GM04503 (cell line): ENCODE data around the gene CISD1.

Experiments
- DNase-seq: peaks from one replicate; pipeline ENCODE4 v3.0.0-alpha.2; 2012; ENCODE audit warnings: low read depth

The CISD1 gene

GRCh38 chr10:58311026-58311425, 42.1 kb downstream of the CISD1 start:
- DNase-seq = no peak

GRCh38 chr10:58316874-58317273, 47.9 kb downstream of the CISD1 start:
- no peak for DNase-seq

- DNase-seq = no peak
These were observed 49.4 kb downstream of the CISD1 start for GRCh38 chr10:58318346-58318745.

GRCh38 chr10:58319599-58319998, 50.6 kb downstream of the CISD1 start:
- DNase-seq = no peak

GRCh38 chr10:58320351-58321049, 51.5 kb downstream of the CISD1 start:
- DNase-seq = no peak

- no peak for DNase-seq
These were observed 53.3 kb downstream of the CISD1 start for GRCh38 chr10:58322072-58322834.

- no peak for DNase-seq
These were observed 53.9 kb downstream of the CISD1 start for GRCh38 chr10:58322835-58323209.

- peak; percentile 47 for DNase-seq
These were observed 58.0 kb downstream of the CISD1 start for GRCh38 chr10:58326967-58327381.

GRCh38 chr10:58328233-58328632, 59.3 kb downstream of the CISD1 start:
- no peak for DNase-seq

- DNase-seq = no peak
These were observed 61.5 kb downstream of the CISD1 start for GRCh38 chr10:58330431-58330830.

GRCh38 chr10:58331646-58332045, 62.7 kb downstream of the CISD1 start:
- no peak for DNase-seq

- no peak for DNase-seq
These were observed 65.9 kb downstream of the CISD1 start, which contains the start of gene UBE2D1 for GRCh38 chr10:58334817-58335305. UBE2D1 (plus strand) TSS chr10:58335006; CDS start chr10:58335202, 196 bp downstream.

- DNase-seq = no peak
These were observed 66.5 kb downstream of the CISD1 start for GRCh38 chr10:58335306-58336005.

- DNase-seq = no peak
These were observed 67.3 kb downstream of the CISD1 start for GRCh38 chr10:58336242-58336641.
